Breast epithelium (tissue), 3 donors: ENCODE data around the gene NFATC3.

Experiments
- CTCF ChIP-seq, 3 donors: fragments of 450-650 bp; IDR thresholded peaks; one replicate each; pipeline ENCODE4 v1.5.1; 2016 to 2017; ENCODE audit warnings: antibody characterized with exemption in 3 of 3, mild to moderate bottlenecking in 3 of 3, moderate library complexity in 3 of 3
- POLR2A ChIP-seq: fragments of 450-650 bp; IDR thresholded peaks from one replicate; pipeline ENCODE4 v1.6.1; 2016; ENCODE audit warnings: antibody characterized with exemption, mild to moderate bottlenecking, moderate library complexity
- POLR2AphosphoS5 ChIP-seq, 3 donors: sonication (generic); formaldehyde crosslinking; IDR thresholded peaks; one replicate each; pipeline ENCODE4 v1.6.1; 2017; ENCODE audit warnings: antibody characterized with exemption in 3 of 3

GRCh38 chr16:68090130-68090529 lies 5.0 kb downstream of the NFATC3 start:
- TF ChIP-seq POLR2A = no peak
- no peak for TF ChIP-seq POLR2AphosphoS5 (IDR thresholded peaks at IDR 0.05)
- TF ChIP-seq CTCF (IDR thresholded peaks at IDR 0.05) = no peak
